T-cell (primary cell): ENCODE results near the gene GUCA2B. TPM values are rescaled to one million over a fixed set of nuclear protein-coding genes. Genes with fewer than 3 reads are reported as not detected.

ENCODE experiments used
- ATAC-seq, 4 experiments: fragments of 200-7000 bp in 3 of 4; fragments of 150-1000 bp in 1 of 4; cut with Tn5 transposase; replicated peaks in 1 of 4; 1 replicate in 3 of 4; 2 replicates in 1 of 4; pipeline ENCODE4 v1.10.0; 2021; ENCODE audit warnings: moderate library complexity in 3 of 4, mild to moderate bottlenecking in 2 of 4, moderate number of reproducible peaks in 1 of 4
- CTCF ChIA-PET, 2 donors: fragments of 300-600 bp; sonication (Branson Sonifier 250); formaldehyde crosslinking; loops; one replicate each; lab custom pipeline; 2022; ENCODE audit warnings: antibody characterized with exemption in 2 of 2; lab: Charles Lee
- POLR2A ChIA-PET, 2 donors: fragments of 300-600 bp; sonication (Branson Sonifier 250); formaldehyde crosslinking; loops; one replicate each; lab custom pipeline; 2022; ENCODE audit warnings: antibody characterized with exemption in 2 of 2; lab: Charles Lee
- DNase-seq, 35 experiments: peaks; one replicate each; pipeline versions ENCODE4 v3.0.0 to v3.0.0-alpha.2; 2013 to 2023
- H3K27ac ChIP-seq: one replicate; pipeline ENCODE4 v1.5.1; 2013; ENCODE audit warnings: low read length
- H3K27me3 ChIP-seq, 2 experiments: replicated peaks in 1 of 2; 1 replicate in 1 of 2; 2 replicates in 1 of 2; pipeline versions ENCODE4 v1.6.1 to v1.7.0; 2013; ENCODE audit warnings: low read length in 1 of 2, mixed read lengths in 1 of 2; ENCODE audit not compliant: control insufficient read depth in 2 of 2, insufficient read depth in 2 of 2; ENCODE audit errors: extremely low read depth in 1 of 2
- H3K36me3 ChIP-seq, 2 donors: 1 replicate in 1 of 2; 2 replicates in 1 of 2; pipeline versions ENCODE4 v1.6.1 to v1.7.0; 2013; ENCODE audit warnings: low read length in 1 of 2; ENCODE audit not compliant: control insufficient read depth in 2 of 2, insufficient read depth in 1 of 2; ENCODE audit errors: extremely low read depth in 1 of 2
- H3K4me1 ChIP-seq, 2 experiments: 1 replicate in 1 of 2; 2 replicates in 1 of 2; pipeline versions ENCODE4 v1.6.1 to v1.7.0; 2013; ENCODE audit warnings: low read length in 2 of 2, mixed read lengths in 1 of 2; ENCODE audit not compliant: insufficient read depth in 2 of 2, control insufficient read depth in 1 of 2; ENCODE audit errors: extremely low read depth in 1 of 2
- H3K4me3 ChIP-seq, 2 donors: 1 replicate in 1 of 2; 2 replicates in 1 of 2; pipeline versions ENCODE4 v1.5.1 to v1.7.0; 2013; ENCODE audit warnings: mild to moderate bottlenecking in 2 of 2, low read length in 1 of 2, moderate library complexity in 1 of 2; ENCODE audit not compliant: control insufficient read depth in 1 of 2; ENCODE audit errors: extremely low read depth in 1 of 2
- H3K9me3 ChIP-seq: 2 replicates; pipeline ENCODE4 v1.7.0; 2013
- H3K27ac Mint-ChIP-seq, 2 donors: one replicate each; pipeline ENCODE4 v1.8.0; 2020 to 2021; ENCODE audit warnings: mild to moderate bottlenecking in 2 of 2, mixed read lengths in 2 of 2
- H3K27me3 Mint-ChIP-seq, 2 donors: one replicate each; pipeline ENCODE4 v1.8.0; 2021 to 2022; ENCODE audit warnings: mixed read lengths in 2 of 2
- H3K36me3 Mint-ChIP-seq: one replicate; pipeline ENCODE4 v1.8.0; 2021; ENCODE audit warnings: mixed read lengths
- H3K4me1 Mint-ChIP-seq, 3 donors: one replicate each; pipeline ENCODE4 v1.8.0; 2020 to 2022; ENCODE audit warnings: mixed read lengths in 3 of 3, mild to moderate bottlenecking in 1 of 3
- H3K4me3 Mint-ChIP-seq, 3 donors: one replicate each; pipeline ENCODE4 v1.8.0; 2020 to 2022; ENCODE audit warnings: mild to moderate bottlenecking in 3 of 3, mixed read lengths in 3 of 3, moderate library complexity in 3 of 3
- H3K9me3 Mint-ChIP-seq, 3 donors: one replicate each; pipeline ENCODE4 v1.8.0; 2020 to 2022; ENCODE audit warnings: mixed read lengths in 3 of 3
- WGBS: methylation state at CpG from one replicate; pipeline ENCODE4 v1.1.5; 2013; ENCODE audit warnings: missing lambda C conversion rate; ENCODE audit not compliant: insufficient coverage; 5-methylcytosine and 5-hydroxymethylcytosine counted together
- total RNA-seq, 35 experiments: library from RNA in 6 of 35; stranded (reverse) in 6 of 35; fragments of 120-200 nt in 1 of 35; gene quantifications; one replicate each; pipeline versions ENCODE4 v1.2.1 to v1.2.4 and lab custom pipeline; 2013 to 2026

Gene GUCA2B
- total RNA-seq, 5 donors from 2014 or later (not counting 1 experiment from before 2014, with no cell fraction given) = not detected

DNA sequence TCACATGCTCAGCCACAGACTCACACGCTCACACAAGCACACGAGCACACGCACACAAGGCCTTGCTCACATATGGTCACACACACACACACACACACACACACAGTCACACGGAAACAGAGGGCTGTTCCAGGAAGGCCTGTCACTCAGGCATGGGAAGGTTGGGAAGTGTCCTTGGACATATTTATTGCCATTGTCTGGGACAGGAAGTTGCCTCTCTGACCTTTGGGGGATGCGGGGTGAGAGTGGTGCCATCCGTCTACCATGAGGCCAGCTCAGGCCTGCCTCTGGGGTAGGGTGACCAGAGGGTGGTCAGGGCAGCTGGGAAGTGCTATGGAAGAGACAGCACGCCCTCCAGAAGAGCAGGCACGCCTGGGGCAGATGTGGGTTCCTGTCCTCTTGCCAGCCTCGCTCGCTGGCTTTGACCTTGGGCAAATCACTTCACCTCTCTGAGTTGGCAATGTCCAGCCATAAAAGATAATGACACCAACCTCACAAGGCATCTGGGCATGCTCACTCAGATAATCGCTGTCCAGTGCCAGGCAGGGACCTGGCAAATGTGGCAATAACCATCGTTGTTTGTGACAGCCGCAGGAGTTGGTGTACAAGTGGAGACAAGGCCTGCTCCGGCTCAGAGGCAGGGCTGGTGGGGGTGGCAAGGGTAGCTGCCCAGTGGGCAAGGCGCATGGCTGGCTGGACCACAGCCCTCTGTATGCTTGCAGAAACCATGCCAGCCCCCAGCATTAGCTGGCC is 19.3 kb downstream of the GUCA2B start:
- DNase-seq (no peak), ATAC-seq (no peak)
- Histone ChIP-seq H3K36me3 (no peaks in the 10 kb centered on the region), H3K9me3 (no peaks in the 10 kb centered on the region), H3K27ac (no peak overlapping the region), H3K27me3 (peaks cover 0 to 21% of the 10 kb centered on the region in 2 experiments), H3K4me1 (peaks cover 0 to 6% of the 10 kb centered on the region in 2 experiments), H3K4me3 (no peak overlapping the region)
- CTCF ChIA-PET = interaction anchor here (0.6 to 1.5 kb wide), 4 partner anchors 179 to 803 kb away, joined by 3 to 8 read pairs (median 4); no protein-coding TSS in a partner anchor
- Mint-ChIP-seq H3K36me3 (peaks cover 3% of the 10 kb centered on the region), H3K27ac (no peak overlapping the region), H3K4me1 (peaks cover 0 to 2% (median 2%) of the 10 kb centered on the region in 3 donors), H3K4me3 (no peak overlapping the region), H3K9me3 (no peaks in the 10 kb centered on the region), H3K27me3 (peaks cover 0 to 3% of the 10 kb centered on the region in 2 donors)
- WGBS = 93% methylated on average over 9 of the region's 15 CpGs
- POLR2A ChIA-PET = interaction anchor here (0.6 to 0.7 kb wide), 3 partner anchors 25 to 594 kb away, joined by 3 to 7 read pairs (median 3); partner anchors contain the start of genes C1orf50 (in 1 of the 2) and P3H1 (in 1 of the 2)

- POLR2A ChIA-PET = interaction anchor here in 1 of 2 donors (0.7 kb wide), 2 partner anchors 253 to 593 kb away, joined by 3 to 4 read pairs; partner anchors contain the start of genes C1orf50 and P3H1
- H3K4me3 Mint-ChIP-seq = no peak overlapping the region
- H3K4me1 Mint-ChIP-seq = peaks cover 0 to 2% (median 2%) of the 10 kb centered on the region in 3 donors
- Histone ChIP-seq H3K4me3 (no peak overlapping the region), H3K27ac (no peak overlapping the region), H3K9me3 (no peaks in the 10 kb centered on the region), H3K27me3 (peaks cover 0 to 15% of the 10 kb centered on the region in 2 experiments), H3K4me1 (peaks cover 0 to 6% of the 10 kb centered on the region in 2 experiments), H3K36me3 (no peaks in the 10 kb centered on the region)
- ATAC-seq (peak; percentile 69 to 77 (median 71)), DNase-seq (peak; percentile 21 to 72 (median 59))
- 43% methylated on average over 8 of the region's 9 CpGs for WGBS
- H3K36me3 Mint-ChIP-seq = peaks cover 3% of the 10 kb centered on the region
- CTCF ChIA-PET = interaction anchor here (0.6 to 1.5 kb wide), 8 partner anchors 40 to 803 kb away, joined by 3 to 8 read pairs (median 3); no protein-coding TSS in a partner anchor
- H3K9me3 Mint-ChIP-seq = no peaks in the 10 kb centered on the region
- peaks cover 0 to 3% of the 10 kb centered on the region in 2 donors for H3K27me3 Mint-ChIP-seq
- H3K27ac Mint-ChIP-seq = peak overlapping the region in 1 of 2 donors; percentile 29
Measured at GRCh38 chr1:42173155-42173933, 20.1 kb downstream of the GUCA2B start.

DNA sequence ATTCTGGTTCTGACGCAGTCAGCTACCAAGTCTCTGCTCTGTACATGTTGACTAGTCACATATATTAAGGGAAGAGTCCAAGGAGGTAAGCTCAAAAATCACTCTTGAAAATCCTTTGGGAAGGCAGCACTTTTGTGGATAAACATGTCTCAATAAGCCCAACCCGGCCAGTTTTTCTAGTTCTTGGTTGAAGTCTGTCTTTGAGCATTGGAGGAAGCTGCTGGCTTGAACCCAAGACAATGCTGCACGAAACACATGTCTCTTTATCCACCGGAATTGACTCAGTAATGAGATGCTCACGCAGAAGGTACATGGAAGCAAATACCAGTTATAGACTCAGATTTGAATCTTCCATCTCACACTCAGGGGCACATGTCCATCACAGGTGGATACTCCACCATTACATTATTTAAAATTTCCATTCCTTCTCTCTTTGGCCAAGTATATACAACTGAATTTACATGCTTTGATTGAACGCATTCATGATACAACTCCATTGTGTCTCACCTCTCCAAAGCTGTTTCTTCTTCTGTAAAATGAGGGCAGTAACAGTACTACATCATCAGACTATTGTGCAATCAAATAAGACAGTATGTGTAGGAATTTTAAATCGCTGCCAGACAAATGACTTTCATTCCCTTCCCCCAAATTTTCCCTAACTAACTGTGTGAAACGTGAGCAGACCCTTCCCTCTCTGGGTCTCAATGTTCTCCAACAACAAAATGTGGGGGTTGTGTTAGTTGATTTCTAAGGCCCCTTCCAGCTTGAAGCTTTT is 20.9 kb downstream of the GUCA2B start:
- Mint-ChIP-seq H3K4me3 (no peak overlapping the region), H3K36me3 (peaks cover 3% of the 10 kb centered on the region), H3K27me3 (peaks cover 0 to 3% of the 10 kb centered on the region in 2 donors), H3K27ac (peak overlapping the region in 1 of 2 donors; percentile 29), H3K9me3 (no peaks in the 10 kb centered on the region), H3K4me1 (peaks cover 0 to 2% (median 2%) of the 10 kb centered on the region in 3 donors)
- Histone ChIP-seq H3K36me3 (no peaks in the 10 kb centered on the region), H3K4me1 (peaks cover 0 to 6% of the 10 kb centered on the region in 2 experiments), H3K9me3 (no peaks in the 10 kb centered on the region), H3K27me3 (peaks cover 0 to 9% of the 10 kb centered on the region in 2 experiments), H3K4me3 (no peak overlapping the region), H3K27ac (no peak overlapping the region)
- WGBS = 95% methylated on average over 4 of the region's 8 CpGs
- DNase-seq = no peak
- CTCF ChIA-PET = interaction anchor here (0.7 to 1.5 kb wide), 5 partner anchors 39 to 601 kb away, joined by 3 to 6 read pairs (median 3); no protein-coding TSS in a partner anchor
- ATAC-seq = no peak
- POLR2A ChIA-PET = interaction anchor here in 1 of 2 donors (0.7 kb wide), 1 partner anchor 254 kb away, joined by 4 read pairs; no protein-coding TSS in a partner anchor

GRCh38 chr1:42175314-42176054 is 22.3 kb downstream of the GUCA2B start:
- WGBS = 100% methylated on average over 3 of the region's 7 CpGs
- H3K4me1 Mint-ChIP-seq = peaks cover 0 to 2% (median 2%) of the 10 kb centered on the region in 3 donors
- Histone ChIP-seq H3K4me3 (no peak overlapping the region), H3K9me3 (no peaks in the 10 kb centered on the region), H3K27ac (no peak overlapping the region), H3K4me1 (peaks cover 0 to 6% of the 10 kb centered on the region in 2 experiments), H3K36me3 (peaks cover 0 to 8% of the 10 kb centered on the region in 2 donors), H3K27me3 (peaks cover 0 to 9% of the 10 kb centered on the region in 2 experiments)
- no peaks in the 10 kb centered on the region for H3K9me3 Mint-ChIP-seq
- H3K4me3 Mint-ChIP-seq = no peak overlapping the region
- no peak overlapping the region for H3K27ac Mint-ChIP-seq
- peaks cover 14% of the 10 kb centered on the region for H3K36me3 Mint-ChIP-seq
- POLR2A ChIA-PET = no interaction called here
- no peak for ATAC-seq
- H3K27me3 Mint-ChIP-seq = peaks cover 0 to 3% of the 10 kb centered on the region in 2 donors
- CTCF ChIA-PET = no interaction called here
- no peak for DNase-seq

GRCh38 chr1:42176902-42177519 is 23.8 kb downstream of the GUCA2B start:
- peaks cover 0 to 20% of the 10 kb centered on the region in 2 donors for H3K36me3 ChIP-seq
- H3K27me3 ChIP-seq = no peaks in the 10 kb centered on the region
- peak overlapping the region in 1 of 2 donors; percentile 3 for H3K27ac Mint-ChIP-seq

More at GRCh38 chr1:42176902-42177519, 23.8 kb downstream of the GUCA2B start:
- Histone ChIP-seq H3K27ac (no peak overlapping the region), H3K9me3 (no peaks in the 10 kb centered on the region), H3K4me1 (peaks cover 0 to 6% of the 10 kb centered on the region in 2 experiments), H3K4me3 (no peak overlapping the region)
- no peak overlapping the region for H3K4me3 Mint-ChIP-seq
- POLR2A ChIA-PET = no interaction called here
- CTCF ChIA-PET = interaction anchor here in 1 of 2 donors (0.7 kb wide), 1 partner anchor 495 kb away, joined by 4 read pairs; no protein-coding TSS in a partner anchor
- WGBS = 93% methylated on average over 4 of the region's 4 CpGs
- no peaks in the 10 kb centered on the region for H3K9me3 Mint-ChIP-seq
- DNase-seq (peak in 3 of 35 experiments; percentile 20 to 53 (median 21)), ATAC-seq (peak in 3 of 4 experiments; percentile 46 to 54 (median 48))
- H3K27me3 Mint-ChIP-seq = no peaks in the 10 kb centered on the region
- H3K36me3 Mint-ChIP-seq = peaks cover 19% of the 10 kb centered on the region
- peaks cover 0 to 2% (median 2%) of the 10 kb centered on the region in 3 donors for H3K4me1 Mint-ChIP-seq
